ENCODE results near the gene CES5A. TPM values are rescaled to one million over a fixed set of nuclear protein-coding genes. Genes with fewer than 3 reads are reported as not detected.
"Not testable (repeated sequence)": the region's sequence is repeated elsewhere in the genome, so short reads cannot be mapped to it uniquely, and the experiment has no call there.

The CES5A gene
- total and polyA plus RNA-seq, 10 donors = 0.03 TPM; not detected in 9

GRCh38 chr16:55832773-55833691, 42.1 kb downstream of the CES5A start, which contains the start of gene CES1:
Gene CES1, minus strand, starts transcription at chr16:55833096. Its CDS starts 41 bp downstream, at chr16:55833055.
- peak; percentile 85 for DNase-seq
- intact Hi-C loops (cut with DNase I; ENCODE audit: low total_unique reads) = no loop called here
- peak within 1 kb of the TSS in 3 of 8 donors; percentile 14 to 64 (median 31) for H3K27ac ChIP-seq
- no peaks in the 10 kb centered on the region for H3K36me3 ChIP-seq
- H3K27me3 ChIP-seq (replicated peaks in 1 of 7) = peaks cover 0 to 7% (median 0%) of the 10 kb centered on the region in 7 donors
- peak within 1 kb of the TSS in 1 of 8 donors; percentile 18 for H3K4me3 ChIP-seq
- 66 to 89% (median 80%) methylated on average over 30 of the region's 30 CpGs for WGBS, 5 donors
- H3K9me3 ChIP-seq = no peaks in the 10 kb centered on the region
- H3K4me1 ChIP-seq = peaks cover 0 to 6% (median 0%) of the 10 kb centered on the region in 6 donors
- no peak for TF ChIP-seq CTCF (IDR thresholded peaks at IDR 0.05 in 8 of 11, conservative IDR thresholded peaks at IDR 0.05 in 3 of 11)
- peak in 1 of 3 donors; percentile 68 for TF ChIP-seq POLR2AphosphoS5 (IDR thresholded peaks at IDR 0.05)
- no peak for TF ChIP-seq POLR2A (IDR thresholded peaks at IDR 0.05)

- no peak for DNase-seq
- Histone ChIP-seq H3K27ac (peak overlapping the region in 3 of 8 donors; percentile 14 to 64 (median 31)), H3K27me3 (replicated peaks in 1 of 7) (peaks cover 0 to 7% (median 0%) of the 10 kb centered on the region in 7 donors), H3K4me3 (peak overlapping the region in 1 of 8 donors; percentile 18), H3K36me3 (no peaks in the 10 kb centered on the region), H3K9me3 (no peaks in the 10 kb centered on the region), H3K4me1 (peaks cover 0 to 6% (median 0%) of the 10 kb centered on the region in 6 donors)
- TF ChIP-seq CTCF (IDR thresholded peaks at IDR 0.05 in 8 of 11, conservative IDR thresholded peaks at IDR 0.05 in 3 of 11) (no peak), POLR2A (IDR thresholded peaks at IDR 0.05) (no peak), POLR2AphosphoS5 (IDR thresholded peaks at IDR 0.05) (no peak)
- 85 to 94% (median 91%) methylated on average over 17 of the region's 17 CpGs for WGBS, 5 donors
- intact Hi-C loops (cut with DNase I; ENCODE audit: low total_unique reads) = no loop called here
Observed at GRCh38 chr16:55832425-55832772, 42.8 kb downstream of the CES5A start.

- Histone ChIP-seq H3K27me3 (replicated peaks in 1 of 7) (peaks cover 0 to 13% (median 0%) of the 10 kb centered on the region in 7 donors), H3K9me3 (no peaks in the 10 kb centered on the region), H3K36me3 (no peaks in the 10 kb centered on the region), H3K27ac (no peak overlapping the region), H3K4me3 (no peak overlapping the region), H3K4me1 (peaks cover 0 to under 1% (median 0%) of the 10 kb centered on the region in 6 donors)
- DNase-seq = no peak
- TF ChIP-seq POLR2A (IDR thresholded peaks at IDR 0.05) (no peak), POLR2AphosphoS5 (IDR thresholded peaks at IDR 0.05) (no peak), CTCF (IDR thresholded peaks at IDR 0.05 in 8 of 11, conservative IDR thresholded peaks at IDR 0.05 in 3 of 11) (no peak)
- 72 to 83% (median 81%) methylated on average over 6 of the region's 6 CpGs for WGBS, 5 donors
- intact Hi-C loops (cut with DNase I; ENCODE audit: low total_unique reads) = no loop called here
Observed at GRCh38 chr16:55830658-55831294, 44.4 kb downstream of the CES5A start.

GRCh38 chr16:55829232-55829631, 45.9 kb downstream of the CES5A start:
- intact Hi-C loops (cut with DNase I; ENCODE audit: low total_unique reads); DNase-seq; H3K36me3 ChIP-seq; H3K27ac ChIP-seq; H3K9me3 ChIP-seq; H3K4me3 ChIP-seq; H3K4me1 ChIP-seq: not testable (repeated sequence)
- H3K27me3 ChIP-seq (replicated peaks in 1 of 7) = peaks cover 0 to 21% (median 0%) of the 10 kb centered on the region in 7 donors
- WGBS, 5 donors = 86 to 96% (median 94%) methylated on average over 3 of the region's 3 CpGs
